Measurements from ENCODE around the gene ANKRA2. TPM values are rescaled to one million over a fixed set of nuclear protein-coding genes. Genes with fewer than 3 reads are reported as not detected.

Gene ANKRA2
- polyA plus RNA-seq, 3 donors = 13.4 to 14.9 (median 13.5) TPM

DNA sequence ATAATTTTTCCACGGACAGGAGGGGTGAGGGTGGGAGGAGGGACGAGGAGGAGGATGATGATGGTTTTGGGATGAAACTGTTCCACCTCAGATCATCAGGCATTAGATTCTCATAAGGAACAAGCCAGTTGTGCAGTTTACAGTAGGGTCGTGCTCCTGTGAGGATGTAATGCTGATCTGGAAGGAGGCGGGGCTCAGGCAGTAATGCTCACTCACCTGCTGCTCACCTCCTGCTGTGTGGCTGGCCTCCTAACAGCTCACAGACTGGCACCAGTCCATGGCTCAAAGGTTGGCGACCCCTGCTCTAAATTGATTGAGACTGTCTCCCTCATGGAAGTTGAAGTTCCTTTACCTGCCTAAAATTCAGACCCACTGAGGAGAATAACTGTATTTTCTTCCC lies 33.2 kb downstream of the ANKRA2 start:
- no peak for DNase-seq
- Histone ChIP-seq H3K4me1 (ENCODE audit: control insufficient read depth in 1 of 2, insufficient read depth in 2 of 2, low read length in 2 of 2) (no peaks in the 10 kb centered on the region), H3K4me2 (replicated peaks; ENCODE audit: extremely low read depth, low read length, poor library complexity, severe bottlenecking) (no peak overlapping the region), H3K79me2 (ENCODE audit: insufficient read depth, low read length) (no peaks in the 10 kb centered on the region), H3K36me3 (replicated peaks in 1 of 2; ENCODE audit: control insufficient read depth in 1 of 2, insufficient read depth in 2 of 2, low read length in 2 of 2) (no peaks in the 10 kb centered on the region), H3K9ac (ENCODE audit: insufficient read depth, low read length, poor library complexity, severe bottlenecking) (no peak overlapping the region), H2AFZ (ENCODE audit: insufficient read depth, low read depth, low read length, poor library complexity, severe bottlenecking) (no peak overlapping the region), H3K27me3 (ENCODE audit: control insufficient read depth in 2 of 2, insufficient read depth in 2 of 2, low read length in 2 of 2) (peaks cover 2% of the 10 kb centered on the region in 2 donors), H4K20me1 (ENCODE audit: insufficient read depth, low read length) (no peaks in the 10 kb centered on the region), H3K9me3 (replicated peaks in 1 of 2; ENCODE audit: control insufficient read depth in 1 of 2, insufficient read depth in 1 of 2, low read length in 2 of 2) (no peaks in the 10 kb centered on the region), H3K4me3 (replicated peaks in 1 of 3; ENCODE audit: low read depth in 2 of 3, low read length in 3 of 3) (no peak overlapping the region), H3K27ac (ENCODE audit: low read depth in 1 of 2, low read length in 2 of 2) (no peak overlapping the region)
- H3K36me3 Mint-ChIP-seq = no peaks in the 10 kb centered on the region
- peaks cover 4 to 15% (median 11%) of the 10 kb centered on the region in 3 donors for H3K27me3 Mint-ChIP-seq (ENCODE audit: low read depth in 3 of 3)
- H3K9me3 Mint-ChIP-seq = peaks cover 0 to 2% (median 0%) of the 10 kb centered on the region in 7 donors
- no peak for TF ChIP-seq CTCF (IDR thresholded peaks at IDR 0.05)
- H3K4me3 Mint-ChIP-seq = no peak overlapping the region
- H3K4me1 Mint-ChIP-seq = peaks cover 5% of the 10 kb centered on the region
- intact Hi-C loops (cut with micrococcal nuclease) = no loop called here
- 77% methylated on average over 2 of the region's 5 CpGs for WGBS (ENCODE audit: insufficient coverage)
- no peak overlapping the region for H3K27ac Mint-ChIP-seq

- Histone ChIP-seq H2AFZ (ENCODE audit: insufficient read depth, low read depth, low read length, poor library complexity, severe bottlenecking) (no peak overlapping the region), H3K79me2 (ENCODE audit: insufficient read depth, low read length) (no peaks in the 10 kb centered on the region), H3K4me1 (ENCODE audit: control insufficient read depth in 1 of 2, insufficient read depth in 2 of 2, low read length in 2 of 2) (no peaks in the 10 kb centered on the region), H3K36me3 (replicated peaks in 1 of 2; ENCODE audit: control insufficient read depth in 1 of 2, insufficient read depth in 2 of 2, low read length in 2 of 2) (no peaks in the 10 kb centered on the region), H4K20me1 (ENCODE audit: insufficient read depth, low read length) (no peaks in the 10 kb centered on the region), H3K9ac (ENCODE audit: insufficient read depth, low read length, poor library complexity, severe bottlenecking) (no peak overlapping the region), H3K4me2 (replicated peaks; ENCODE audit: extremely low read depth, low read length, poor library complexity, severe bottlenecking) (no peak overlapping the region), H3K4me3 (replicated peaks in 1 of 3; ENCODE audit: low read depth in 2 of 3, low read length in 3 of 3) (no peak overlapping the region), H3K9me3 (replicated peaks in 1 of 2; ENCODE audit: control insufficient read depth in 1 of 2, insufficient read depth in 1 of 2, low read length in 2 of 2) (no peaks in the 10 kb centered on the region), H3K27ac (ENCODE audit: low read depth in 1 of 2, low read length in 2 of 2) (no peak overlapping the region), H3K27me3 (ENCODE audit: control insufficient read depth in 2 of 2, insufficient read depth in 2 of 2, low read length in 2 of 2) (peaks cover 2% of the 10 kb centered on the region in 2 donors)
- TF ChIP-seq CTCF (IDR thresholded peaks at IDR 0.05) = no peak
- H3K4me1 Mint-ChIP-seq = peaks cover 3% of the 10 kb centered on the region
- peaks cover 4 to 15% (median 11%) of the 10 kb centered on the region in 3 donors for H3K27me3 Mint-ChIP-seq (ENCODE audit: low read depth in 3 of 3)
- peaks cover 0 to 2% (median 0%) of the 10 kb centered on the region in 7 donors for H3K9me3 Mint-ChIP-seq
- DNase-seq = no peak
- H3K36me3 Mint-ChIP-seq = no peaks in the 10 kb centered on the region
- H3K4me3 Mint-ChIP-seq = no peak overlapping the region
- intact Hi-C loops (cut with micrococcal nuclease) = no loop called here
- H3K27ac Mint-ChIP-seq = peak overlapping the region in 1 of 7 donors; percentile 28
- 100% methylated on average over 1 of the region's 1 CpG for WGBS (ENCODE audit: insufficient coverage)
These were observed 34.1 kb downstream of the ANKRA2 start for GRCh38 chr5:73531356-73531755.

All from CD14-positive monocyte (primary cell).